Measurements from ENCODE around the gene WLS.
"Not testable (repeated sequence)": the region's sequence is repeated elsewhere in the genome, so short reads cannot be mapped to it uniquely, and the experiment has no call there.

The WLS gene

GRCh38 chr1:68163220-68163619 lies 69.1 kb downstream of the WLS start:
- Histone ChIP-seq H3K36me3 (ENCODE audit: insufficient read depth, low read length) (peaks cover 31% of the 10 kb centered on the region), H3K4me3 (no peak overlapping the region), H3K9ac (ENCODE audit: insufficient read length) (no peak overlapping the region), H3K9me3 (ENCODE audit: low read depth, low read length) (no peaks in the 10 kb centered on the region), H3K27ac (no peak overlapping the region)
- DNase-seq (ENCODE audit: low read depth, low spot score): no peak
- TF ChIP-seq POLR2AphosphoS5 (IDR thresholded peaks at IDR 0.05; ENCODE audit: borderline replicate concordance, low read depth, low read length) (no peak), EZH2 (IDR thresholded peaks at IDR 0.05) (no peak), FOXP2 (optimal IDR thresholded peaks at IDR 0.05; ENCODE audit: control extremely low read depth, extremely low read length, insufficient read depth) (no peak)

- Histone ChIP-seq H3K9ac (ENCODE audit: insufficient read length) (no peak overlapping the region), H3K4me3 (no peak overlapping the region), H3K9me3 (ENCODE audit: low read depth, low read length) (no peaks in the 10 kb centered on the region), H3K36me3 (ENCODE audit: insufficient read depth, low read length) (peaks cover 36% of the 10 kb centered on the region), H3K27ac (no peak overlapping the region)
- no peak for TF ChIP-seq FOXP2 (optimal IDR thresholded peaks at IDR 0.05; ENCODE audit: control extremely low read depth, extremely low read length, insufficient read depth)
- no peak for TF ChIP-seq EZH2 (IDR thresholded peaks at IDR 0.05)
- no peak for TF ChIP-seq POLR2AphosphoS5 (IDR thresholded peaks at IDR 0.05; ENCODE audit: borderline replicate concordance, low read depth, low read length)
- DNase-seq (ENCODE audit: low read depth, low spot score): no peak
Observed at GRCh38 chr1:68162761-68163160, 69.6 kb downstream of the WLS start.

- not testable (repeated sequence) for H3K27ac ChIP-seq; H3K9ac ChIP-seq (ENCODE audit: insufficient read length); DNase-seq (ENCODE audit: low read depth, low spot score); H3K4me3 ChIP-seq; H3K9me3 ChIP-seq (ENCODE audit: low read depth, low read length)
- peaks cover 44% of the 10 kb centered on the region for H3K36me3 ChIP-seq (ENCODE audit: insufficient read depth, low read length)
Observed at GRCh38 chr1:68161672-68162071, 70.7 kb downstream of the WLS start.

- H3K9me3 ChIP-seq (ENCODE audit: low read depth, low read length): not testable (repeated sequence)
Observed at GRCh38 chr1:68160935-68161334, 71.4 kb downstream of the WLS start.

GRCh38 chr1:68160021-68160420 lies 72.3 kb downstream of the WLS start:
- no peak overlapping the region for H3K9ac ChIP-seq (ENCODE audit: insufficient read length)
- no peak for TF ChIP-seq EZH2 (IDR thresholded peaks at IDR 0.05)
- no peak for TF ChIP-seq POLR2AphosphoS5 (IDR thresholded peaks at IDR 0.05; ENCODE audit: borderline replicate concordance, low read depth, low read length)
- no peak for TF ChIP-seq FOXP2 (optimal IDR thresholded peaks at IDR 0.05; ENCODE audit: control extremely low read depth, extremely low read length, insufficient read depth)
- H3K9me3 ChIP-seq (ENCODE audit: low read depth, low read length): no peaks in the 10 kb centered on the region
- peaks cover 57% of the 10 kb centered on the region for H3K36me3 ChIP-seq (ENCODE audit: insufficient read depth, low read length)
- DNase-seq (ENCODE audit: low read depth, low spot score): no peak
- H3K4me3 ChIP-seq: no peak overlapping the region
- H3K27ac ChIP-seq: no peak overlapping the region

More at GRCh38 chr1:68160935-68161334, 71.4 kb downstream of the WLS start:
- H3K27ac ChIP-seq; H3K9ac ChIP-seq (ENCODE audit: insufficient read length); H3K4me3 ChIP-seq; DNase-seq (ENCODE audit: low read depth, low spot score): not testable (repeated sequence)
- peaks cover 51% of the 10 kb centered on the region for H3K36me3 ChIP-seq (ENCODE audit: insufficient read depth, low read length)

GRCh38 chr1:68158837-68159236 lies 73.5 kb downstream of the WLS start:
- DNase-seq (ENCODE audit: low read depth, low spot score): no peak
- Histone ChIP-seq H3K9me3 (ENCODE audit: low read depth, low read length) (no peaks in the 10 kb centered on the region), H3K36me3 (ENCODE audit: insufficient read depth, low read length) (peaks cover 67% of the 10 kb centered on the region), H3K27ac (no peak overlapping the region), H3K4me3 (no peak overlapping the region), H3K9ac (ENCODE audit: insufficient read length) (no peak overlapping the region)
- TF ChIP-seq FOXP2 (optimal IDR thresholded peaks at IDR 0.05; ENCODE audit: control extremely low read depth, extremely low read length, insufficient read depth): no peak
- no peak for TF ChIP-seq POLR2AphosphoS5 (IDR thresholded peaks at IDR 0.05; ENCODE audit: borderline replicate concordance, low read depth, low read length)
- TF ChIP-seq EZH2 (IDR thresholded peaks at IDR 0.05): no peak

GRCh38 chr1:68157416-68157815 lies 74.9 kb downstream of the WLS start:
- Histone ChIP-seq H3K27ac (no peak overlapping the region), H3K9me3 (ENCODE audit: low read depth, low read length) (no peaks in the 10 kb centered on the region), H3K36me3 (ENCODE audit: insufficient read depth, low read length) (peaks cover 70% of the 10 kb centered on the region), H3K4me3 (no peak overlapping the region), H3K9ac (ENCODE audit: insufficient read length) (no peak overlapping the region)
- DNase-seq (ENCODE audit: low read depth, low spot score): no peak
- TF ChIP-seq POLR2AphosphoS5 (IDR thresholded peaks at IDR 0.05; ENCODE audit: borderline replicate concordance, low read depth, low read length) (no peak), FOXP2 (optimal IDR thresholded peaks at IDR 0.05; ENCODE audit: control extremely low read depth, extremely low read length, insufficient read depth) (no peak), EZH2 (IDR thresholded peaks at IDR 0.05) (no peak)

GRCh38 chr1:68151690-68152089 lies 80.6 kb downstream of the WLS start:
- TF ChIP-seq POLR2AphosphoS5 (IDR thresholded peaks at IDR 0.05; ENCODE audit: borderline replicate concordance, low read depth, low read length): no peak
- no peak for TF ChIP-seq EZH2 (IDR thresholded peaks at IDR 0.05)
- TF ChIP-seq FOXP2 (optimal IDR thresholded peaks at IDR 0.05; ENCODE audit: control extremely low read depth, extremely low read length, insufficient read depth): no peak
- Histone ChIP-seq H3K9ac (ENCODE audit: insufficient read length) (no peak overlapping the region), H3K36me3 (ENCODE audit: insufficient read depth, low read length) (peaks cover 94% of the 10 kb centered on the region), H3K4me3 (no peak overlapping the region), H3K27ac (no peak overlapping the region), H3K9me3 (ENCODE audit: low read depth, low read length) (no peaks in the 10 kb centered on the region)
- DNase-seq (ENCODE audit: low read depth, low spot score): no peak

GRCh38 chr1:68149907-68150306 lies 82.4 kb downstream of the WLS start:
- peaks cover 94% of the 10 kb centered on the region for H3K36me3 ChIP-seq (ENCODE audit: insufficient read depth, low read length)
- no peak for DNase-seq (ENCODE audit: low read depth, low spot score)
- no peak overlapping the region for H3K4me3 ChIP-seq
- no peaks in the 10 kb centered on the region for H3K9me3 ChIP-seq (ENCODE audit: low read depth, low read length)
- H3K9ac ChIP-seq (ENCODE audit: insufficient read length): no peak overlapping the region
- no peak for TF ChIP-seq EZH2 (IDR thresholded peaks at IDR 0.05)
- no peak for TF ChIP-seq POLR2AphosphoS5 (IDR thresholded peaks at IDR 0.05; ENCODE audit: borderline replicate concordance, low read depth, low read length)
- TF ChIP-seq FOXP2 (optimal IDR thresholded peaks at IDR 0.05; ENCODE audit: control extremely low read depth, extremely low read length, insufficient read depth): no peak
- H3K27ac ChIP-seq: no peak overlapping the region
